Small intestine (tissue), 7 donors: Measurements from ENCODE around the gene CMIP. TPM values are rescaled to one million over a fixed set of nuclear protein-coding genes. Genes with fewer than 3 reads are reported as not detected.
A peak's percentile ranks its signal among the peaks of the same experiment; 100 is the strongest.

ENCODE experiments used
- DNase-seq, 2 donors: peaks; one replicate each; pipeline versions ENCODE4 v3.0.0 to v3.0.0-alpha.2; 2013
- FAIRE-seq: peaks from 2 replicates; lab custom pipeline; 2012; peaks lifted over from hg19 to GRCh38; lab: Jason Lieb, UNC
- H3K27ac ChIP-seq, 3 donors: one replicate each; pipeline ENCODE4 v1.5.1; 2013; ENCODE audit warnings: low read length in 2 of 3, mild to moderate bottlenecking in 2 of 3, control low read depth in 1 of 3, inconsistent platforms in 1 of 3, low read depth in 1 of 3, moderate library complexity in 1 of 3
- H3K27me3 ChIP-seq, 3 donors: one replicate each; pipeline ENCODE4 v1.6.1; 2013; ENCODE audit warnings: low read length in 3 of 3, inconsistent platforms in 1 of 3; ENCODE audit not compliant: control insufficient read depth in 3 of 3, insufficient read depth in 3 of 3
- H3K36me3 ChIP-seq, 3 donors: one replicate each; pipeline ENCODE4 v1.6.1; 2013; ENCODE audit warnings: low read length in 3 of 3, inconsistent platforms in 1 of 3, low read depth in 1 of 3, mild to moderate bottlenecking in 1 of 3, moderate library complexity in 1 of 3; ENCODE audit not compliant: control insufficient read depth in 3 of 3, insufficient read depth in 2 of 3
- H3K4me1 ChIP-seq, 3 donors: one replicate each; pipeline ENCODE4 v1.6.1; 2013; ENCODE audit warnings: low read length in 2 of 3, inconsistent platforms in 1 of 3, low read depth in 1 of 3, mild to moderate bottlenecking in 1 of 3, moderate library complexity in 1 of 3; ENCODE audit not compliant: control insufficient read depth in 3 of 3, insufficient read depth in 2 of 3
- H3K4me3 ChIP-seq, 3 donors: one replicate each; pipeline ENCODE4 v1.5.1; 2013; ENCODE audit warnings: low read length in 3 of 3, control low read depth in 1 of 3, inconsistent platforms in 1 of 3, low read depth in 1 of 3, mild to moderate bottlenecking in 1 of 3, moderate library complexity in 1 of 3
- H3K9me3 ChIP-seq, 2 donors: one replicate each; pipeline ENCODE4 v1.6.1; 2013; ENCODE audit warnings: low read depth in 1 of 2, low read length in 1 of 2; ENCODE audit not compliant: control insufficient read depth in 2 of 2, insufficient read depth in 1 of 2
- WGBS, 3 donors: extraction: QIAGEN DNeasy Blood & Tissue Kit; methylation state at CpG; one replicate each; pipeline ENCODE4 v1.1.7; 2013; 5-methylcytosine and 5-hydroxymethylcytosine counted together
- polyA plus RNA-seq, 4 donors: library from polyadenylated mRNA; stranded (reverse) in 3 of 4; unstranded in 1 of 4; fragments of 200-250 nt in 3 of 4; fragments of 120-200 nt in 1 of 4; gene quantifications; one replicate each; pipeline versions ENCODE4 v1.2.1 to v1.2.3, GENCODE V29; 2013
- donor health status: healthy with polysubstance abuse.
- donor health status: control.
- donor health status: control.
- donor health status: Bipolar disorder and iron deficiency.
- donor health status: healthy.

CMIP gene
- polyA plus RNA-seq, 4 donors, result 43.8 to 74.7 (median 55.7) TPM

DNA sequence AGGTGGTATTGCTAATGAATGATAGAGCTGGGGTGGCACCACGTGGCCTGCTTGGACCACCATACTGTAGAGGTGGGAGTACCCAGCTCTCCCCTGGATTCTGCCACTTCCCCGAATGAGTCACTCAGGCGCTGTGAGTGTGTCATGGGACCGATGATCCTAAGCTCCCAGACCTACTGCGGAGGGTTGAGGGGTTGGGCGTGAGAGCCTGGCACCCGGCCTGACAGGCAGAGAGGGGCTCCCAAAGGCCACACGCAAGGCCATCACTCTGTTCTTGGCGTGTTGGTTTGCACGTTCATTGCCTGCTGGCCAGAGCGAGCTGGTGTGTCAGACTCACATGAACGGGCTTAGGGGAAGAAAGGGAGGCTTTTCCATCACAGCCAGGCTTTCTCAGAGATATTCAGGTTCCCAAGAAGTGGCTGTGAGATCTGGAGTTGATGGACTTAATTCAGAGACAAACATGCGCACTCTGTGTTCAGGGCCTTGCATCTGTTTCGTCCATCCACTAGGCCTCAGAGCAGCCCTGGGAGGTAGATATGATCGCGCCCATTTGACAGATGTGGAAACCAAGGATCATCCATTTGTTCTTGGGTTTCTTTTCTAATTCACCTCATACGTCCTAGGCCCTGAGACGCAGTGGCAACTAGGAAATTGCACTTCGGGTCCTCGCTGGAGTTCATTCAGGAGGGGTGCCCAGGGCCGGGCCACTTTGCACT is 41.4 kb downstream of the CMIP start:
- WGBS, 3 donors, result 86 to 91% (median 90%) methylated on average over 21 of the region's 21 CpGs
- Histone ChIP-seq H3K9me3 (peaks cover 0 to 6% of the 10 kb centered on the region in 2 donors), H3K4me1 (peaks cover 6 to 33% (median 7%) of the 10 kb centered on the region in 3 donors), H3K4me3 (no peak overlapping the region), H3K36me3 (peaks cover 0 to 59% (median 0%) of the 10 kb centered on the region in 3 donors), H3K27me3 (no peaks in the 10 kb centered on the region), H3K27ac (peak overlapping the region in 1 of 3 donors; percentile 9)
- FAIRE-seq (no peak), DNase-seq (no peak)

DNA sequence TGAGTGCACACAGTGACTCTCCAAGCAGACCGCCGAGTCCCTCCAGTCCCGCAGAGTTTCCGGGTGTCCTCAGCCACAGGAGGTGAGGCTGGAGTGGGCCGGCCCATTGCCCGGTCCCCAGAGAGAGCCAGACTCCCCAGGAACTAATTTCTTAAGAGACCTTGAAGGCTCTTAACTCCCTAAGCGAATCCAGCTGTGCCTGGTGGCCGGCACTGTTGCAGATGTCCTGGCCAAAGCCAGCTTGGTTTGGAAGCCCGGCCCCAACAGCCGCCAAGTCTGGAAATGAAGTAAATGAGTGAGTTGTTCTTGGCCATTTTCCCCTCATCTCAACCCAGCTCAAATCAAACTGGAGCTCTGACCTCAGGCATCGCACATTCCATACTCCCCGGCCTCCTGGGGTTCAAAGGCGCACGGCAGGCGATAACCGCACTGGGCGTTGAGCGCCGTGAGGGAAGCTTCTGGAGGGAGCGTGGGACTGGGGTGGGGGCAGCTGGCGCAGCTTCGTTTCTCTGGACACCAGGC is 42.0 kb downstream of the CMIP start:
- no peak for FAIRE-seq
- H3K4me1 ChIP-seq, result peaks cover under 1 to 26% (median 6%) of the 10 kb centered on the region in 3 donors
- WGBS, 3 donors, result 73 to 91% (median 79%) methylated on average over 22 of the region's 22 CpGs
- no peak for DNase-seq
- H3K27me3 ChIP-seq, result no peaks in the 10 kb centered on the region
- H3K36me3 ChIP-seq, result peaks cover 0 to 61% (median 0%) of the 10 kb centered on the region in 3 donors
- H3K9me3 ChIP-seq, result peaks cover 0 to 6% of the 10 kb centered on the region in 2 donors
- H3K4me3 ChIP-seq, result no peak overlapping the region
- H3K27ac ChIP-seq, result peak overlapping the region in 1 of 3 donors; percentile 9

DNA sequence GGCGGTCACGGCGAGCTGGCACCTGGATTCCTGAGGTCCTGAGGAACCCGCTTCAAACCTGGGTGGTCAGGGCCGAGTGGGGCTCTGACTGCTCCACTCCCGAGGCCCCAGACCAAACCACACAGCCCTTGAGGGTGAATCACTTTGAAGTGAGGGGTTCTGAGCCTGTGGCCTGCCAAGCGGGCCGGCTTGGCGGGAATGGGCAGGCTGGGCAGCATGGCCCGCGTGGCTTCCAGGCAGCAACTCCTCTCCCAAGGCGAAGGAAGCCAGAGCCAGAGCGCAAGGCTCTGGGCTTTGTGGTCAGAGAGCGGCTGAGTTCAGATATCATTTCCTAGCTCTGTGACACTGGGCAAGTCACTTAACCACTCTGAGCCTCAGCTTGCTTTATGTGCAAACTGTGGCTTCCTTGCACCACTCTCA is 42.7 kb downstream of the CMIP start:
- Histone ChIP-seq H3K27ac (peak overlapping the region in 1 of 3 donors; percentile 49), H3K9me3 (peaks cover 0 to 6% of the 10 kb centered on the region in 2 donors), H3K36me3 (peaks cover 0 to 66% (median 0%) of the 10 kb centered on the region in 3 donors), H3K27me3 (no peaks in the 10 kb centered on the region), H3K4me3 (no peak overlapping the region), H3K4me1 (peaks cover 0 to 26% (median 6%) of the 10 kb centered on the region in 3 donors)
- DNase-seq (no peak), FAIRE-seq (no peak)
- WGBS, 3 donors, result 81 to 88% (median 87%) methylated on average over 14 of the region's 14 CpGs

DNA sequence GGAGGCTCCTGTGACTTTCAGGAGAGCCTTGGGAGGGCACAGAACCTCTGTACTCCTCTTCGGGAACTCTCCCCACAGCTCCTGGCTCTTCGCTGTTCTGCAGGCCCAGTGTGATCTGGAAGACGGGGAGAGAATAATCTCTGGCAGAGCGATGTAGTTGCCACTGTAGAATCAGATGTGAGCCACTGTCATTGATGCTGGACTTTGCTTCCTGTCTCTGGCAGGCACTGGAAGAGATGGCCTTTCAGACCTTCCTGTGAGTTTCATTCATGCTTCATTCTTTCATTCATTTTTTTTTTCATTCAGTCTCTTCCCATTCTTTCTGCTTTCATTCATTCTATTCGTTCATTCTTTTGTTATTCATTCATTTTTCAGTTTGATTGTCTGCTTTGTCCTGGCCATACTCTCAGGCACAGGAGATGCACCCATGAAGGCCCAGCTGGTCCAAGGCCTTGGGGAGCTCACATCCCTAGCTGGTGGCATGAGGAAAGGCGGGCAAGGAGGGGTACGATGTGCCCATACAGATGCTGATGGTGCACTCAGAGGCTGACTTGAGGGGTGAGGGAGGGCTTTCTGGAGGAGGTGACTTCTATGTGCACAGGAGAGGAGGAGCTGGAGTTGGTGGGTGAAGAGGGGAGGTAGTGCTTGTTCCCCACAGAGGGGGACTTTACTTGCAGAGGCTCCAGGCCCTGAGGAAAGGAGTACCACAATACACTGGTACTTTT is 44.2 kb downstream of the CMIP start:
- peak in 1 of 2 donors; percentile 42 for DNase-seq
- Histone ChIP-seq H3K36me3 (peaks cover 0 to 65% (median 0%) of the 10 kb centered on the region in 3 donors), H3K4me3 (no peak overlapping the region), H3K9me3 (no peaks in the 10 kb centered on the region), H3K4me1 (peaks cover 2 to 34% (median 12%) of the 10 kb centered on the region in 3 donors), H3K27me3 (no peaks in the 10 kb centered on the region), H3K27ac (no peak overlapping the region)
- WGBS, 3 donors, result 77 to 88% (median 80%) methylated on average over 7 of the region's 7 CpGs
- no peak for FAIRE-seq

DNA sequence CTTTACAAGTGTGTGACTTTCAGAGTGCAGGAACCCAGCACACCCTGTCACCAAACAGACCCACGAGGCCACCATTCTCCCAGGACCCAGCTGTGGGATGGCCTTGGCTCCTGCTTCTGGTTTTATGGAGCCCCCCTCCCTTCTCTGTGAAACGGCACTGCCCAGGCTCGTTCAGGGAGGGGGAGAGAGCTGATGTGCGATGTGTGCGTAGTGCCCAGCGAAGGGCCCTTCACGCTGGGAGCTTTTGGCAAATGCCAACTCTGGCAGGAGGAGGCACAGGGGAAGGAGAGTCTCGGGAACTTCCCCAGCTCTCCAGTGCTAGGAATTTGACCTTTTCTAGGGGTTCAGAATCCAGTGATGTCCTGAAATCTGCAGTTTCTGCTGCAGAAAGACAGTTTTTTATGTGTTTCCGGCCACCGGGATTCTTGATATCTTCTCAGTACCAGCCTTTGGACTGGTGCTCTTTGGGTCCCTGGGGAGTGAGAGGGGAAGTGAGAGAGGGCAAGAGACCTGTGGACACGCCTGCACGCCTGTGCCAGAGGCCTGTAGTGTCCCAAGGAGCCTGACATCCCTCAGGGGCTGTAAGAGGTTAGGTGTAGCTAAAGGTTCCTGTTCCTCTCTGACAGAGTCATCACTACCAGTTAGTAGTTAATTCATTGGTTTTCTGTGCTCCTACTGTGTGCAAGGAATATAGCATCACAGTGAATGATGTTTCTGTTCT is 45.1 kb downstream of the CMIP start:
- no peak for FAIRE-seq
- H3K9me3 ChIP-seq, result no peaks in the 10 kb centered on the region
- no peak overlapping the region for H3K27ac ChIP-seq
- peaks cover 0 to 68% (median 0%) of the 10 kb centered on the region in 3 donors for H3K36me3 ChIP-seq
- WGBS, 3 donors, result 58 to 65% (median 64%) methylated on average over 11 to 12 of the region's 12 CpGs
- H3K4me1 ChIP-seq, result peaks cover 7 to 32% (median 17%) of the 10 kb centered on the region in 3 donors
- no peak for DNase-seq
- no peaks in the 10 kb centered on the region for H3K27me3 ChIP-seq
- H3K4me3 ChIP-seq, result no peak overlapping the region

DNA sequence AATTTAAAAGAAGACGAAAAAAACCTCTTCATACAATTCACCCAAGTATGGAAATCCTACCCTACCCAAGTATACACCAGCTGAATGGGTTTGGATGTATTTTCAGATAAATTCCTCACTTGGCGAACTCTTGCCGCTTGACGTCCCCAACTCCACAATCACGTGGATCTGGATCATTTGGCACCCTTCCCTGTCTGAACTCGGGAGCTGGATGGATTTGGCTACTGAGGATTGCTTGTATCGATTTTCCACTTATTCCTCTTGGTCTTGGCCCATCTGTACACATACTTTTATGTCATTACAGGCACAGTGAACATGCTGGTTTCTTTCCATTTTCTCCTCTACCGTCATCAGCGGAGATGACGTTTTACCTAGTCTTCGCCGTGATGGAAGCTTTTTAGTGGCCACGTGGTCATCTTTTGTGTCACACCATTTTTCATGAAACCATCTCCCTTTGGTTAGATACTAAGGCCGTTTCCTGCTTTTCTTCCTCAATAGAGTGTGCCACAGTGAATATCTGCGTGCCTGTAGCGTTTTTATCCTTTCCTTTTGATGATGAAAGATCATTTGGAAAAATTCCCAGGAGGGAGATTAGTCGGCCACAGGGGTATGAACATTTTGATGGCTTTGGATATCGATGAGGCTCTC is 47.1 kb downstream of the CMIP start:
- H3K9me3 ChIP-seq, result no peaks in the 10 kb centered on the region
- FAIRE-seq, result no peak
- 64 to 72% (median 68%) methylated on average over 18 of the region's 18 CpGs for WGBS, 3 donors
- H3K4me1 ChIP-seq, result peaks cover 18 to 37% (median 20%) of the 10 kb centered on the region in 3 donors
- no peak overlapping the region for H3K4me3 ChIP-seq
- H3K27ac ChIP-seq, result peak overlapping the region in 2 of 3 donors; percentile 2 to 86
- H3K36me3 ChIP-seq, result peaks cover 0 to 71% (median 0%) of the 10 kb centered on the region in 3 donors
- no peak for DNase-seq
- H3K27me3 ChIP-seq, result no peaks in the 10 kb centered on the region

DNA sequence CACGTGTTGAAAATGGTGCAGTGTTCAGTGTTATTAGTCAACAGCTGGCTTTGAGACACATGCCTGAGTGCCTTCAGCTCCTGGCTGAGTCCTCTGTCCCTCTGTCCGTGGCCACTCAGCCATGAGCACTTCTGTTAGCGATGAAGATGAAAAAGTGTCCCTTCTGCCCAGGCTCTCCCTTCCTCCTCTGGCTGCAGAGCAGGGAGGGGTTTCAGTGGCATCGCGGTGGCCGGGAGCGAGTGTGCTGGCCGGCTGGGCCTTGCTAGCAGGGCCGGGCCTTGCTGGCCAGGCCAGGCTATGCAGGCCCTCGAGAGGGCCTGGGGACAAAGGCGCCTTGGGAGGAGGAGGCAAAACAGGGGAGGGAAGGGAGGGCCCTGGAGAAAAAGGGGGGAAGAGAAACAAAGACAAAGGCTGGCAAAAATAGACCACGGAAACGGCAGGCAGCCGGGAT is 47.7 kb downstream of the CMIP start:
- H3K4me1 ChIP-seq, result peaks cover 21 to 43% (median 23%) of the 10 kb centered on the region in 3 donors
- peak overlapping the region in 1 of 3 donors; percentile 86 for H3K27ac ChIP-seq

More for the DNA sequence above, 47.7 kb downstream of the CMIP start:
- Histone ChIP-seq H3K9me3 (no peaks in the 10 kb centered on the region), H3K36me3 (peaks cover 0 to 72% (median 0%) of the 10 kb centered on the region in 3 donors), H3K27me3 (no peaks in the 10 kb centered on the region), H3K4me3 (no peak overlapping the region)
- FAIRE-seq, result no peak
- 51 to 79% (median 77%) methylated on average over 14 of the region's 14 CpGs for WGBS, 3 donors
- no peak for DNase-seq
